Measurements from ENCODE around the gene TBKBP1. TPM values are rescaled to one million over a fixed set of nuclear protein-coding genes. Genes with fewer than 3 reads are reported as not detected.

TBKBP1 gene
- total RNA-seq, 1 donor from 2014 or later = 3.1 TPM

- ATAC-seq = no peak
Measured at GRCh38 chr17:47699536-47699840, 5.5 kb downstream of the TBKBP1 start.

DNA sequence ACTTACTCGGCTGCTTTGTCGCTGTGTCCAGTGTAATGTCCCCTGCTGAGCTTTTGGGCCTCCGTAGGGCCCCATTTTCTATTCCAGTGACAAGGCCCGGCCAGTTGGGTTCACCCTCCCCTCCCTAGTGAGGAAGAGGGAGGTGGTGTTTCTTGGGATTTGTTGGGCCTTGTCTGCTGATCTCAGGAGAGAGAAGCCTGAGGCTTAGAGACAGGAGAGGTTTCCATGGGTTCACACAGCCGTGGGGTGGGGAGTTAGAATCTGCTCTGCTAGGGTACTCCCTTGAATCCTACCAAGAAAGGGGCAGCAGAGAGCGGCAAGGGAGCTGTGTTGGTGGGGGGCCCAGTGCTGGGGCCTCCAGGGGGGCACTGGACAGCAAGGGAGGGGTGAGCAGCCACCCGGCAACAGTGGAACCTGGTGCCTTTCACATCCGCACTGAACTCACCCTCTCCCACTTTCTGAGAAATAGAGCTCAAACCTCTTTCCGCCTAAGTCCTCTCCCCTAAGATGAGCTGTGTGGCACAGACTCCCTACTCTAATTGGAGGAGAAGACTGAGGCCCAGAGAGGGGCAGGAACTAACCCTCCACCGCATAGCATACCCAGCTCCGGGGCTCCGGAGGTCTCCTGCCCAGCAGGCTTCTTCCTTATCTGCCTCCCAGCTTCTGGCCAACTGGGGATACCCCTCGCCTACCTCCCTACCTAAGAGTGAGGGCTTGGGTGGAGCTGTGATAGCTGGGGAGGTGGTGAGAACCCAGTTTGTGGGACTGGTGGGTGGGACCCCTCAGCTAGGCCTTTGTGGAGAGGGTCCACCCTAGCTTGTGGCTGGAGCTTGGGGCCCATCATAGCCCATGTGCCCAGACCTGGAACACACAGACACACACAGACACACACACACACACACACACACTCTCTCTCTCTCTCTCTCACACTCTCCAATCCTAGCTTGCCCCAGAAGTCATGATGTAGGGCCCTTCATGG lies 6.8 kb downstream of the TBKBP1 start:
- no peak for ATAC-seq

DNA sequence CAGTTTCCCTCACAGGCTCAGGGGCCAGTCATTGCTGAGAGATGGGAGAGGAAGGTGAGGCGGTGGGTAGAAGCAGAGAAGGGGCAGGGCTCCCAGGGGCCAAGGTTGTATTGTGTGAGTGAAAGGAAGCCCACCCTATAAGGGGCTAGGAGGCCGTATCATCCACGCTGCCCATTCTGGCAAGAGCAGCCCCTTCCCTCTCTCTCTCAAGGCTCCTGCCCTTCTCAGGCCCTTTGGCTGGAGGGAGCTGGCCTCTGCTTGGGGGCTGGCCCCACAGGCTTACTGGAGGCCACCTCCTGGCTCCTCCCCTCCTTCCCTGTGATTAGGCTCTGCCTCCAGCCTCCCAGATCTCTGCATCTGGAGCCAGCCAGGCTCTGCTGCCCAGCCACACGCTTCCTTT lies 7.6 kb downstream of the TBKBP1 start:
- ATAC-seq = no peak

DNA sequence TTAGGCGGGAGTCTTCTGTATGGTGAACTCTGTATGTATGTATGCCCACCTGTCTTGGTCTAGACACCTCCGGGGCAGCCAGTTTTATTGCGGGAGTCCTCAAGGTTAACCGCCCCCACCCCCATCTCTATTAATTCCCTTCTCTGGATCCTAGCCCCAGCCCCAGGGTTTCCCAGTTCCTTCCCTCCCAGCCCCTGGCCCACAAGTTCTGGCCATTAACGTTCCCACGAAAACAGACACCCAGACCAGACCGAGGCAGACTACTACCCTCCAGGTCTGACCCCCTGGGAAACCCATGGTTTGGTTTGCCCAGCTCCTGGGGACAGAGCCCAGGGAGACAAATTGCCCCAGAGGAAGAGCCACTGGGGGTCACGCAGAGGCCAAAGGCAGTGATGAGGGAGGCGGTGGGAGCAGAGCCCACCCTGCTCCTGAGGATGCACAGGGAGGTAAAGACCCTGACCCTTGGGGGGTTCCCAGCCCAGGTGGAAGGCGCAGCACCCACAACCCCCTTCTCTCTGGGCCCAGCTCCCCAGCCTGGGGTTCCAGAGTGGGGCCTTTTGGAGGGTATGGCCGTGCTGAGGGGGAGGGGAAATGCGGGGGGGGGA lies 8.5 kb downstream of the TBKBP1 start:
- no peak for ATAC-seq

DNA sequence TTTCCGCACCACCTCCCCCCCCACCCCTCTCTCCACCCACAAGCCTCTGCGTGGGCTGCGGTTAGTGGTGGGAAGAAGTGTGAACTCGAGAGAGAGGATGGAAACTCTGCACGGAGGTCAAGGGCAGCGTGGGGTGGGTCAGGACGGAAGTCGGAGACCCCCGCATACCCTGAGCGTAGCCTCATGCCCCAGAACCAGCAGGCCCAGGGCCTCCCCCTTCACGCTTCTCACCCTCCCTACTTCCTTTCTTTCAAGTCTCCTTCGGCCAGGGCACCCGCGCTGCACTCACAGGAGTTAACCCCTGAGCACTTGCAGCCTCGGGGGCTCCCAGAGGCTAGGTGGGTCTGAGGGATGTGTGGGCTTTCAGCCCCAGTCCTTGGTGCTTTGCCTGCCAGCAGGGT lies 9.2 kb downstream of the TBKBP1 start:
- ATAC-seq = no peak

- ATAC-seq = no peak
Measured at GRCh38 chr17:47703671-47704070, 9.7 kb downstream of the TBKBP1 start.

DNA sequence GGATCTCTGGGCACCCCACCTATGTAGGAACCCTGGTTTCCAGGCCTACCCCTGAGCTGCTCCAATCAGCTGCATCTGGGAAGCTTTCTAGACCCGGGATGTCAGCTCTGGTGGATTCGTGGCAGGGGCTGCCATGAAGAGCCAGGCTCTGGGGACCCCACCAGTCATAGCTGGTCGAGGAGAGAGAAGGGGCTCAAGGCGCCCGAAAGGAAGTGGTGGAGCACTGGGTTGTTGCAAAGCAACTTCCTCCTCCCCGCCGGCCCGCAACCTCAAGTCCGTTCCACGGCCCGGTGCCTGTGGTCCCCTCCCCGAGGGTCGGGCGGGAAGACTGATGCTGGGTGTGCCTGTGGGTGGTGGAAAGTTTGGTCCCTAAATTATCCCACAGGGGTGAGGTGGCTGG lies 10.2 kb downstream of the TBKBP1 start:
- no peak for ATAC-seq

DNA sequence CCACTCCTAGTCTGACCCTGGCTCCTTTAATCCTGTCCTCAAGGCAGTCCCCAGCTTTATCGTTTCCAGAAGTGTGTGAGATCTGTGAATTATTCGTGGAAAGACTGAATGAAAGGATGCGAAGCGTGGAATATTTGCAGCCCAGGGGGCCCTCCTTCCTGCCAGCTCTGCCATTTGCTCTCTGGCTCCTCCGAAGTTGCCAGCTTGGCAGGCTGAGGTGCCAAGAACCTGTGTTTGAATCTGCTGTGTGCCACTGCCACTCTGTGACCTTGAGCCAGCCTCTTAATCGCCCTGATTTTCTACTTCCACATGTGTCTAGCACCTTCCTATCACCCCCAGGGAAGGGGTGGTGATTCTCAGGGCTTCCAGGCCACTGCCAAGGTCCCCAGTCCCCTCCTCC lies 10.8 kb downstream of the TBKBP1 start:
- no peak for ATAC-seq

DNA sequence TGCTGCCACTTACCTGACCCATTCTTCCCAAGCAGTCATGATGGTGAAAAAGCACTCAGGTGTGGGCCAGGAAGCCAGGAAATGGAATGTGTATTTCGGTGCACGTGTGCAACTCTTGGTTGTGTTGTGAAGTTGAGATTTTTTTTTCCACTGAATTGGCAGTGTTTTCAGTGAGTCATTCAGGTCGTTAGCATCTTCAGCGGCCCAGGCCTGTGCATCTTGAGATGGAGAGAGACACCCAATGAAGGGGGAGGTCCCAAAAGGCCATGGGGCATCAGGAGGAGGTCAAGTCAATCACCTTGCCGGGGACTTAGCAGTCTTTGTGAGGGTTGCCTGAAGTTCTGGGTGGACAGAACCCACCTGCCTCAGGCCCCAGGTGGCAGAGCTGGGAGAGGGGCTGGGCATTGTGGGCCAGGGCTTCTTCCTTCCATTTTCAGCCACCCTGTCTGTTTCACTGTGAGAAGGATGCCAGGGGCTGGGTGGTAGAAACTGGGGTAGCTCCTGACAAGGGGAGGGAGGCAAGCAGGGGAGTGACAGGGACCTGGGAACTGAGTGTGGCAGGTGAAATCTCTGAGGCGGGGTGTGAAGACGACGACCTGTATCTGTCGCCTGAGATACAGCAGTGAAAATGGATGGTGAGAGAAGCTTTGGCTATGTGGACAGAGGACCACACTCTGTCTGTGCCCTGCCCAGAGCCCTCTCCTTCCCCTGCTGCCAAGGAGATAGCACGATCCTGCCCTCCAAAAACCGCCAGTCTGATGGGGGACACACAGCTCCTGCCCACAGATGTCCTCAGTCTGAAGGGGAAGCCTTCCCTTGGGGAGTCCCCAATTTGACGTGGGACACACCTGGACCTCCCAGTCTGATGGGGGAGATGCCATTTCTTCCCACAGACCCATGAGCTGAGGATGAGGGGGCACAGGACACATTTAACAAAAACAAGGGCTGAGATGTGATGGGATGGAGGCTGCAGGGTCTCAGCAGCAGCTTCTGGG lies 11.9 kb downstream of the TBKBP1 start:
- ATAC-seq = no peak

GRCh38 chr17:47707056-47707804 lies 13.3 kb downstream of the TBKBP1 start:
- no peak for ATAC-seq

GRCh38 chr17:47707884-47708283 lies 13.9 kb downstream of the TBKBP1 start:
- no peak for ATAC-seq

GRCh38 chr17:47708312-47708863 lies 14.4 kb downstream of the TBKBP1 start:
- no peak for ATAC-seq

DNA sequence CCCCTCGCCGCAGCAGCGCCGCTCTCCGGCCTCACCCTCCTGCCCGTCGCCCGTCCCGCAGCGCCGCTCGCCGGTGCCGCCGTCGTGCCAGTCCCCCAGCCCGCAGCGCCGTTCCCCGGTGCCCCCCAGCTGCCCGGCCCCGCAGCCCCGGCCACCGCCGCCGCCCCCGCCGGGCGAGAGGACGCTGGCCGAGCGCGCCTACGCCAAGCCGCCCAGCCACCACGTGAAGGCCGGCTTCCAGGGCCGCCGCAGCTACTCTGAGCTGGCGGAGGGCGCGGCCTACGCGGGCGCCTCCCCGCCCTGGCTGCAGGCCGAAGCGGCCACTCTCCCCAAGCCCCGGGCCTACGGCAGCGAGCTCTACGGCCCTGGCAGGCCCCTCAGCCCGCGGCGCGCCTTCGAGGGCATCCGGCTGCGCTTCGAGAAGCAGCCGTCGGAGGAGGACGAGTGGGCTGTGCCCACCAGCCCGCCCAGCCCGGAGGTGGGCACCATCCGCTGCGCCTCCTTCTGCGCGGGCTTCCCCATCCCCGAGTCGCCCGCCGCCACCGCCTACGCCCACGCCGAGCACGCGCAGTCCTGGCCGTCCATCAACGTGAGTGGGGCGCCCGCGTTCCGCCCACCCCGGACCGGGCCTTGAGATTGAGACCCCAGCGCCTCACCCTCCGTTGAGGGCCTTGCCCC lies 15.0 kb downstream of the TBKBP1 start:
- ATAC-seq = peak; percentile 38

GRCh38 chr17:47709594-47709993 lies 15.6 kb downstream of the TBKBP1 start:
- no peak for ATAC-seq

- ATAC-seq = no peak
Measured at GRCh38 chr17:47711366-47712099, 17.6 kb downstream of the TBKBP1 start.

DNA sequence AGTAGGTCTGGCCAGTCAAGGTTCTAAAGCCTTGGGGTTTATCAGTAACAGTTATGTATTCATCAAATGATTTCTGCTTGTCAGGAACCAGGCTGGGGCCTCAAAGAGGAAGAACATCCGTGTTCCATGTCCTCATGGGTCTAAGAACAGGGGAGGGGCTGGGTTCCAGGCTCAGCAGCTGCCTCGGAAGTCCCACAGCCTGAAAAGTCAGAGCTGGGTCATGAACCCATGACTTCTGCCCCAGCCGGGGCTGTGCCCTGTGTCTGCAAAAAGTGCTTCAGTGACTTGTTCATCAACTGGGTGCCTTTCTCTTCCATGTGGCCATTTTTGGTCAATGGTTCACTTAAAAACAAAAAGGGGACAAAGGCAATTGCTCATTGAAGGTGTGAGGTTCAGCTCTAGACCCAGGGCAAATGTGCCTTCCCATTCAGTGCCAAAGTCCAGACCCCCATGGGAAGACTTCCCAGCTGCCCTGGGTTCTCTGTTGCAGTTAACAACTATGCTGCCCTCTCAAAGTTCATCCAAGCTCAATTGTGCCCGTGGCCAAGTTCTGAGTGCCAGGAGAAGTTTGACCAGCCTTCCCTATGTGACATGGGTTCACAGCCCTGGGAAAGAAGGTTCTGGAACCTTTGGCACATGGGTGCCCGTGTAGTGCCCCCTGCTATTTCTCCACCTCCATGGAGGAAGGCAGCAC lies 18.5 kb downstream of the TBKBP1 start:
- ATAC-seq = no peak

DNA sequence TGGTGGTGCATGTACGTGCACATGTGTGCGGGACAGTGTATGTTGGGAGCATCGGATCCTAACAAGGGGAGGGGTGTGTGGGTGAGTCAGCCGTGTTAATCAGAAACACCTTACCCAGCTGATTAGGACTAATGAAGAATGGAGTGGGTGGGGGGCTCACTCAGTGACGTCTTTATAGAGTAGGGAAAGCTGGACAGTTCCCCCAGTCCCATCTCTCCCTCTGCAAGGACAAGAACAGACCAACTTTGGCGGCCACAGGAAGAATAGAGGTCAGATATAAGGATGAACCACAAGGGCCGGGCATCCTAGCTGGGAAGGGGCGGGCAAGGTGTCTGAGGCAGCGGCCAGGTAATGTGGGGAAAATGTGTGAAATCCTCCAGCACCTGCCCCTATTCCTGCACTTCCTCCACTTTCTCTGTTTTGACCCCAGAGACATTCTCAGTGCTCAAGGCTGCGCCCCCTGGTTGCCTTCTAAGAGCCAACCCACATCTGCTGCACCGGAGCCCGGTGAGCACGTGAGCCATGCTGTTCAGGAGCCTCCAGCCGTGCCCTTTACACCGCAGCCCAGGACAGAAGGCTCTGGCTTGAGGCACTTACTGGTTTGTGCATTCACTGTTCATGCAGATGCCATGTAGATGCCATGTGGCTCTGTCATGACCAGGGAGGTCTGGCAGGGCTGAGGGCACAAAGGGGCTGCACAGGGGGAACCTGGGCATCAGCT lies 20.2 kb downstream of the TBKBP1 start:
- no peak for ATAC-seq

DNA sequence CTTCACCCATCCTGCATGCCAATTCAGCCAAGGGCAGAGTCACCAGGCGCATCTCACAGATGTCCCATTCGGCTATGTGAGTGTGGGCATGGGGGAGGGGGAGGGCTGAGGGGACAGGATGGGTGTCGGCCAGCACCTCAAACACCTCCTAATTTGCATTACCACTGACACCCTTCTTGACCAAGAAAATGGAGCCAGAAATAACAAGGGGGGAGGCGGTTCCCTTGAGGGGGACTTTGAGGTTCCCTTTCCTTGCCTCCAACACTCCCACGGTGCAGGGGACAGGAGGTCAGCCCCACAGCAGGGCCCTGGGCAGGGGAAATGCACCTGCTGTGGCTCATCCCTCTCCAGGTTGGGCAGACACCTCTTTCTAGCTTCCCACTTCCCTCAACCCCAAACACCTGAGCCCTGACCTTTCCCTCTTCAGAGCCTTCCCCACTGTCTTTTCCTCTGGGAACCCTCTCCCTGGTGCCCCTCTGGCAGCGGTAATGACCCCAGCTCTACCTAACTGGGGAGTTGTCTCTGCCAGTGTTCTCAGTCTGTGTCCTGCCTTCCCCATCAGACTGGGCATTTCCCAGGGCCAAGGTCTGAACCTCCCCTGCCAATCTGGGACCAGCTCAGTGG lies 20.9 kb downstream of the TBKBP1 start:
- ATAC-seq = no peak
